Lung (tissue), 12 donors: ENCODE measurements around the gene PSMB11. TPM values are rescaled to one million over a fixed set of nuclear protein-coding genes. Genes with fewer than 3 reads are reported as not detected.
"Not testable (repeated sequence)": the region's sequence is repeated elsewhere in the genome, so short reads cannot be mapped to it uniquely, and the experiment has no call there.

Source experiments
- ATAC-seq: fragments of 200-7000 bp; cut with Tn5 transposase; one replicate; pipeline ENCODE4 v1.9.1; 2020; ENCODE audit warnings: moderate number of reproducible peaks; ENCODE audit not compliant: insufficient read depth, low FRiP score
- DNase-seq, 3 donors: peaks; one replicate each; pipeline ENCODE4 v3.0.0-alpha.2; 2013 to 2017
- H3K27ac ChIP-seq, 2 donors: one replicate each; pipeline ENCODE4 v1.5.1; 2013; ENCODE audit warnings: mild to moderate bottlenecking in 2 of 2, moderate library complexity in 2 of 2, control low read depth in 1 of 2, inconsistent platforms in 1 of 2, low read depth in 1 of 2, low read length in 1 of 2
- H3K27me3 ChIP-seq, 3 donors: one replicate each; pipeline ENCODE4 v1.5.1; 2013; ENCODE audit warnings: low read length in 2 of 3; ENCODE audit not compliant: control insufficient read depth in 3 of 3, insufficient read depth in 3 of 3
- H3K36me3 ChIP-seq, 4 donors: one replicate each; pipeline ENCODE4 v1.5.1; 2013; ENCODE audit warnings: low read length in 4 of 4, mild to moderate bottlenecking in 1 of 4, moderate library complexity in 1 of 4; ENCODE audit not compliant: control insufficient read depth in 4 of 4, insufficient read depth in 4 of 4
- H3K4me1 ChIP-seq, 5 donors: one replicate each; pipeline ENCODE4 v1.5.1; 2013; ENCODE audit warnings: low read length in 5 of 5, mild to moderate bottlenecking in 2 of 5, moderate library complexity in 1 of 5; ENCODE audit not compliant: control insufficient read depth in 5 of 5, insufficient read depth in 5 of 5
- H3K4me3 ChIP-seq: one replicate; pipeline ENCODE4 v1.5.1; 2013; ENCODE audit warnings: mild to moderate bottlenecking, control low read depth, moderate library complexity
- H3K9ac ChIP-seq, 2 donors: one replicate each; pipeline ENCODE4 v1.5.1; 2013; ENCODE audit warnings: low read length in 2 of 2, control low read depth in 1 of 2; ENCODE audit not compliant: insufficient read depth in 1 of 2
- H3K9me3 ChIP-seq, 4 donors: one replicate each; pipeline ENCODE4 v1.5.1; 2013; ENCODE audit warnings: low read length in 3 of 4, mild to moderate bottlenecking in 1 of 4, moderate library complexity in 1 of 4; ENCODE audit not compliant: control insufficient read depth in 4 of 4, insufficient read depth in 3 of 4
- WGBS, 2 donors: extraction: QIAGEN DNeasy Blood & Tissue Kit; methylation state at CpG; one replicate each; pipeline ENCODE4 v1.1.7; 2013; 5-methylcytosine and 5-hydroxymethylcytosine counted together
- polyA plus RNA-seq, 2 donors: library from polyadenylated mRNA; stranded (reverse); fragments of 200-250 nt; gene quantifications; one replicate each; pipeline ENCODE4 v1.2.1, GENCODE V29; 2013
- total RNA-seq, 2 donors: library from RNA; depleted of rRNA in 1 of 2; stranded (reverse); fragments of >200 nt in 1 of 2; gene quantifications; one replicate each; pipeline ENCODE4 v1.2.1, GENCODE V29; 2014 to 2021
- TF ChIP-seq, protein P1 (sequence below): IDR thresholded peaks from 2 replicates; pipeline ENCODE4 v1.5.1; 2012; ENCODE audit warnings: mild to moderate bottlenecking; ENCODE audit errors: control extremely low read depth, extremely low read depth
- donor health status: control.
- donor health status: control.
- donor health status: Bipolar disorder and iron deficiency.
- donor health status: healthy.
- donor health status: DM: yes; HTN: yes; CAD: no.

The PSMB11 gene
- total and polyA plus RNA-seq, 4 donors: not detected

DNA sequence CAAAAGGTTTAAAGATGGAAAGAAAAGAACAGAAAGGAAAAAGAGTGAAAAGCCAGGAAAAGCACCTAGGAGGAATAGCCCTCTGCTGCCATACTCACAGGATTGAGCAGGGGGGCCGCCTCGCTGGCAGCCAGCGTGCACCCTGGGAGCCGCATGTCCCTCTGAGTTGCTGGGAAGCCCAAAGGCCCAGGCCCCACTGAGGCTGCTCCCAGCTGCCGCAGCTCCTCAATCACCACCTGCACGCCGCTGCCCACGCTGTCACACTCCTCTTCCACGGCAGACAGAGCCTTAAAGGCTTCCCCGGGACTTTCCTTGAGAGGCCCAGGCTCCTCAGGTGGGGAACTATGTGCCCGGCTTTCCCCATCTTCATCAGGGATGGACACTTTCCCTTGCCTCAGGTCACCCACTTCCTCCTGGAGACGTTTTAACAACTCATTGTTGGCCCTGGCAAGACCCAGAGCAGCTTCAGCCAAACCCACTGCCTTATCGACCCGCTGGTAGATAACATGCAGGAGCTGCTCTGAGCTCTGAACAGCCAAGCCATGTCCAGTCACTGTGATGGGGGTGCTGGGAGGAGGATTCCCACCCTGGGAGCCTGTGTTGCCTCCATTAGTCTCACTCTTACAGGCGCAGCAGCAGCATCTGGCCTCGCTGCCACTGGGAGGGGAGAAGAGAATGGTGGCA is 43.5 kb upstream of the PSMB11 start:
- no peak for ATAC-seq
- TF ChIP-seq, protein P1, sequence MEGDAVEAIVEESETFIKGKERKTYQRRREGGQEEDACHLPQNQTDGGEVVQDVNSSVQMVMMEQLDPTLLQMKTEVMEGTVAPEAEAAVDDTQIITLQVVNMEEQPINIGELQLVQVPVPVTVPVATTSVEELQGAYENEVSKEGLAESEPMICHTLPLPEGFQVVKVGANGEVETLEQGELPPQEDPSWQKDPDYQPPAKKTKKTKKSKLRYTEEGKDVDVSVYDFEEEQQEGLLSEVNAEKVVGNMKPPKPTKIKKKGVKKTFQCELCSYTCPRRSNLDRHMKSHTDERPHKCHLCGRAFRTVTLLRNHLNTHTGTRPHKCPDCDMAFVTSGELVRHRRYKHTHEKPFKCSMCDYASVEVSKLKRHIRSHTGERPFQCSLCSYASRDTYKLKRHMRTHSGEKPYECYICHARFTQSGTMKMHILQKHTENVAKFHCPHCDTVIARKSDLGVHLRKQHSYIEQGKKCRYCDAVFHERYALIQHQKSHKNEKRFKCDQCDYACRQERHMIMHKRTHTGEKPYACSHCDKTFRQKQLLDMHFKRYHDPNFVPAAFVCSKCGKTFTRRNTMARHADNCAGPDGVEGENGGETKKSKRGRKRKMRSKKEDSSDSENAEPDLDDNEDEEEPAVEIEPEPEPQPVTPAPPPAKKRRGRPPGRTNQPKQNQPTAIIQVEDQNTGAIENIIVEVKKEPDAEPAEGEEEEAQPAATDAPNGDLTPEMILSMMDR: no peak

DNA sequence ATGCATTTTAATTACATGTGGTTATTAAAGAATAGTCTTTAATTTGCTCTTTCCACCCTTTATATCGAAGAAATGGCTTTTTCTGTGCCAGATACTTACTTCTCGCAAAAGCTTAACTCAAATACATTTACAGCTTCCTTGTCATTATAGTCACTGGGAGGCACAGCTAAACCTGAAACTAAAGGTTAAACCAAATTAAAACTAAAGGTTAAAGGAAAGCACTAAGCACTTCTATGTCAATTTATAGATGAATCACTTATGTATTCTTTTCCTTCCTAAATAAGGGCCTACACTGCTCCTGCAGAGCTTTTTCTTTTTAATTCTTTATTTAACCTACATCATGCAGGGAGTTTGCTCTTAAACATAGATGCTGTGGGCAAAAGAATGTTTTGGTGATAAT is 41.2 kb upstream of the PSMB11 start:
- H3K4me1 ChIP-seq: peaks cover 0 to 8% (median 0%) of the 10 kb centered on the region in 5 donors
- H3K4me3 ChIP-seq: no peak overlapping the region
- H3K9ac ChIP-seq: no peak overlapping the region
- ATAC-seq (no peak), DNase-seq (no peak)
- H3K27ac ChIP-seq: no peak overlapping the region
- no peaks in the 10 kb centered on the region for H3K9me3 ChIP-seq
- 96 to 98% methylated on average over 2 of the region's 2 CpGs for WGBS, 2 donors
- TF ChIP-seq, protein P1: no peak
- H3K36me3 ChIP-seq: peaks cover 0 to 7% (median 3%) of the 10 kb centered on the region in 4 donors
- no peaks in the 10 kb centered on the region for H3K27me3 ChIP-seq

More for the DNA sequence above, 43.5 kb upstream of the PSMB11 start:
- no peaks in the 10 kb centered on the region for H3K27me3 ChIP-seq
- WGBS, 2 donors: 91 to 92% methylated on average over 16 of the region's 16 CpGs
- peaks cover 0 to 8% (median 4%) of the 10 kb centered on the region in 5 donors for H3K4me1 ChIP-seq
- H3K9me3 ChIP-seq: no peaks in the 10 kb centered on the region
- H3K9ac ChIP-seq: no peak overlapping the region
- no peak overlapping the region for H3K4me3 ChIP-seq
- no peak overlapping the region for H3K27ac ChIP-seq
- H3K36me3 ChIP-seq: peaks cover 0 to 7% (median 3%) of the 10 kb centered on the region in 4 donors
- no peak for DNase-seq

DNA sequence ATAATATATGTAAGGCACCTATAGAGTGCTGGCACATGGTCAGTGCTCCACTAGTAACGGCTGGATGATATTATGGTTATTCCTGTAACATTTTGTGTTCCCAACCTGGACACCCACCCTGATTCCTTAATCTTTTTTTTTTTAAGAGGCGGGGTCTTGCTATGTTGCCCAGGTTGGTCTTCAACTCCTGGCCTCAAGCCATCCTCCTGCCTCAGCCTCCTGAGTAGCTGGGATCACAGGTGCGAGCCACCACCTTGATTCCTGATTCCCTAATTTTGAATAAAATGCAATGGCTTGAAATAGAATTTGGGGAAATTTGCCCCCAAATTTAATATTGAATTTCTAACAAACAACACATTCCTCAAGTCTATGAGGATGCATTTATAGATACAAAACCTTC is 39.4 kb upstream of the PSMB11 start:
- H3K4me3 ChIP-seq: no peak overlapping the region
- no peaks in the 10 kb centered on the region for H3K9me3 ChIP-seq
- no peaks in the 10 kb centered on the region for H3K27me3 ChIP-seq
- H3K4me1 ChIP-seq: peaks cover 0 to 18% (median 2%) of the 10 kb centered on the region in 5 donors
- no peak for ATAC-seq
- 97% methylated on average over 3 of the region's 3 CpGs for WGBS, 2 donors
- no peak overlapping the region for H3K27ac ChIP-seq
- TF ChIP-seq, protein P1: no peak
- peaks cover 0 to 9% (median 4%) of the 10 kb centered on the region in 4 donors for H3K36me3 ChIP-seq
- no peak for DNase-seq
- H3K9ac ChIP-seq: no peak overlapping the region

DNA sequence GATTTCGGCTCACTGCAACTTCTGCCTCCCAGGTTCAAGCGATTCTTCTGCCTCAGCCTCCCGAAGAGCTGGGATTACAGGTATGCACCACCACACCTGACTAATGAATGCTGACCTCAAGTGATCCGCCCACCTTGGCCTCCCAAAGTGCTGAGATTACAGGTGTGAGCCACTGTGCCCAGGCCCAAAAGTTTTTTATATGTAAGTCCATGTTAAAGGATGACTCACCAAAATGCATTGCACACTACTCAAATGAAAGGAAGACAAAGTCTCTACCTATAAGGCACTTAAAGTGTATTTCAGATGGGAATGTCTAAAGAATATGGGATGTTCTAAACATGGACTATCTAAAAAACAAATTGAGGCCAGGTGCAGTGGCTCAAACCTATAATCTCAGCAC is 37.7 kb upstream of the PSMB11 start:
- not testable (repeated sequence) for H3K9ac ChIP-seq, H3K27me3 ChIP-seq, DNase-seq, H3K27ac ChIP-seq, H3K9me3 ChIP-seq, ATAC-seq, H3K36me3 ChIP-seq, H3K4me3 ChIP-seq
- 94 to 98% methylated on average over 4 of the region's 4 CpGs for WGBS, 2 donors
- peaks cover 0 to 29% (median 2%) of the 10 kb centered on the region in 5 donors for H3K4me1 ChIP-seq
